Spleen (tissue), 7 donors: ENCODE data around the gene PRKAR2A.

ENCODE experiments used
- POLR2A ChIP-seq, 3 donors: fragments of 450-650 bp; IDR thresholded peaks; one replicate each; pipeline ENCODE4 v1.5.1; 2017; ENCODE audit warnings: antibody characterized with exemption in 3 of 3, mild to moderate bottlenecking in 1 of 3
- TF ChIP-seq, protein P1 (sequence below), 11 experiments: fragments of 200-600 bp in 7 of 11; fragments of 450-650 bp in 4 of 11; sonication (generic) in 4 of 11; IDR thresholded peaks in 8 of 11; conservative IDR thresholded peaks in 3 of 11; 1 replicate in 7 of 11; 2 replicates in 4 of 11; pipeline versions ENCODE4 v1.4.0 to v1.8.0; 2016 to 2021; ENCODE audit warnings: antibody characterized with exemption in 11 of 11, inconsistent platforms in 4 of 11, mild to moderate bottlenecking in 1 of 11
- donor health status: DM: no; HTN: no; CAD: no; lungs with moderate emphysema.
- donor health status: DM: no; HTN: no; CAD: no.
- donor health status: DM: no; HTN: no; CAD: no.

GRCh38 chr3:48770192-48770502 lies 77.5 kb downstream of the PRKAR2A start:
- TF ChIP-seq POLR2A (IDR thresholded peaks at IDR 0.05): no peak
- TF ChIP-seq, protein P1, sequence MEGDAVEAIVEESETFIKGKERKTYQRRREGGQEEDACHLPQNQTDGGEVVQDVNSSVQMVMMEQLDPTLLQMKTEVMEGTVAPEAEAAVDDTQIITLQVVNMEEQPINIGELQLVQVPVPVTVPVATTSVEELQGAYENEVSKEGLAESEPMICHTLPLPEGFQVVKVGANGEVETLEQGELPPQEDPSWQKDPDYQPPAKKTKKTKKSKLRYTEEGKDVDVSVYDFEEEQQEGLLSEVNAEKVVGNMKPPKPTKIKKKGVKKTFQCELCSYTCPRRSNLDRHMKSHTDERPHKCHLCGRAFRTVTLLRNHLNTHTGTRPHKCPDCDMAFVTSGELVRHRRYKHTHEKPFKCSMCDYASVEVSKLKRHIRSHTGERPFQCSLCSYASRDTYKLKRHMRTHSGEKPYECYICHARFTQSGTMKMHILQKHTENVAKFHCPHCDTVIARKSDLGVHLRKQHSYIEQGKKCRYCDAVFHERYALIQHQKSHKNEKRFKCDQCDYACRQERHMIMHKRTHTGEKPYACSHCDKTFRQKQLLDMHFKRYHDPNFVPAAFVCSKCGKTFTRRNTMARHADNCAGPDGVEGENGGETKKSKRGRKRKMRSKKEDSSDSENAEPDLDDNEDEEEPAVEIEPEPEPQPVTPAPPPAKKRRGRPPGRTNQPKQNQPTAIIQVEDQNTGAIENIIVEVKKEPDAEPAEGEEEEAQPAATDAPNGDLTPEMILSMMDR (IDR thresholded peaks at IDR 0.05 in 8 of 11, conservative IDR thresholded peaks at IDR 0.05 in 3 of 11): no peak
